Endodermal cell (in vitro differentiated cells): ENCODE measurements around the gene MRTFA. TPM values are rescaled to one million over a fixed set of nuclear protein-coding genes. Genes with fewer than 3 reads are reported as not detected.

ENCODE experiments used
- DNase-seq: peaks from one replicate; pipeline ENCODE4 v3.0.0-alpha.2; 2017
- H3K27ac ChIP-seq: 2 replicates; pipeline ENCODE4 v1.5.1; 2013; ENCODE audit warnings: mild to moderate bottlenecking, low read depth, low read length, moderate library complexity
- H3K27me3 ChIP-seq: 2 replicates; pipeline ENCODE4 v1.6.1; 2013; ENCODE audit warnings: mild to moderate bottlenecking, low read length, moderate library complexity; ENCODE audit not compliant: insufficient read depth, control insufficient read depth, poor library complexity, severe bottlenecking
- H3K36me3 ChIP-seq: 2 replicates; pipeline ENCODE4 v1.7.0; 2013; ENCODE audit warnings: mild to moderate bottlenecking, low read length, moderate library complexity; ENCODE audit not compliant: control insufficient read depth, insufficient read depth
- H3K4me1 ChIP-seq: one replicate; pipeline ENCODE4 v1.7.0; 2013; ENCODE audit warnings: low read length; ENCODE audit not compliant: control insufficient read depth, insufficient read depth
- H3K4me3 ChIP-seq: 2 replicates; pipeline ENCODE4 v1.5.1; 2013; ENCODE audit warnings: mild to moderate bottlenecking, low read length, moderate library complexity
- H3K9ac ChIP-seq: 2 replicates; pipeline ENCODE4 v1.6.1; 2013; ENCODE audit warnings: mild to moderate bottlenecking, low read length, moderate library complexity; ENCODE audit not compliant: poor library complexity, severe bottlenecking; ENCODE audit errors: extremely low read depth
- H3K9me3 ChIP-seq: 2 replicates; pipeline ENCODE4 v1.6.1; 2013; ENCODE audit warnings: mild to moderate bottlenecking, low read length, moderate library complexity; ENCODE audit not compliant: control insufficient read depth
- H3K27ac Mint-ChIP-seq: 2 replicates; pipeline ENCODE4 v1.8.0; 2020; ENCODE audit warnings: mixed read lengths
- H3K27me3 Mint-ChIP-seq: 2 replicates; pipeline ENCODE4 v1.8.0; 2021; ENCODE audit warnings: mild to moderate bottlenecking, mixed read lengths; ENCODE audit not compliant: insufficient read depth
- H3K36me3 Mint-ChIP-seq: 2 replicates; pipeline ENCODE4 v1.8.0; 2020; ENCODE audit warnings: low read depth, mixed read lengths
- H3K4me1 Mint-ChIP-seq: 2 replicates; pipeline ENCODE4 v1.8.0; 2020; ENCODE audit warnings: mixed read lengths
- H3K4me3 Mint-ChIP-seq: 2 replicates; pipeline ENCODE4 v1.8.0; 2020; ENCODE audit warnings: mild to moderate bottlenecking, moderate library complexity, mixed read lengths
- H3K9me3 Mint-ChIP-seq: 2 replicates; pipeline ENCODE4 v1.8.0; 2020; ENCODE audit warnings: mild to moderate bottlenecking, mixed read lengths
- CTCF ChIP-seq: fragments of 200-600 bp; sonication (generic); conservative IDR thresholded peaks from 2 replicates; pipeline ENCODE4 v1.5.0; 2021; ENCODE audit warnings: antibody characterized with exemption, mild to moderate bottlenecking
- WGBS, 2 experiments: methylation state at CpG; one replicate each; pipeline versions ENCODE4 v1.1.5 to v1.1.7; 2013; ENCODE audit warnings: missing lambda C conversion rate in 2 of 2, mixed read lengths in 1 of 2; ENCODE audit not compliant: insufficient coverage in 1 of 2, insufficient read length in 1 of 2; 5-methylcytosine and 5-hydroxymethylcytosine counted together
- total RNA-seq, 2 donors: library from RNA; stranded (reverse); fragmentation: NEBNext Ultra II Directional in 1 of 2; extraction: Animal tissue kit (Norgen Biotek cat#: 25700) in 1 of 2; gene quantifications; 2 replicates in 1 of 2; 3 replicates in 1 of 2; pipeline ENCODE4 v1.2.1, GENCODE V29; 2021

Gene MRTFA
- total RNA-seq, 2 donors from 2014 or later, result 43.3 to 44.7 TPM

GRCh38 chr22:40567626-40568328 is 68.7 kb downstream of the MRTFA start:
- no peak for DNase-seq
- H3K4me1 Mint-ChIP-seq, result no peaks in the 10 kb centered on the region
- no peak for TF ChIP-seq CTCF
- no peak overlapping the region for H3K9ac ChIP-seq
- no peak overlapping the region for H3K27ac Mint-ChIP-seq
- H3K9me3 ChIP-seq, result peaks cover 19% of the 10 kb centered on the region
- peaks cover 9% of the 10 kb centered on the region for H3K36me3 ChIP-seq
- no peaks in the 10 kb centered on the region for H3K27me3 ChIP-seq
- no peak overlapping the region for H3K4me3 Mint-ChIP-seq
- 92% methylated on average over 1 of the region's 1 CpG; no CpG with 5 or more reads in 1 of the 2 experiments for WGBS, 2 experiments
- no peak overlapping the region for H3K27ac ChIP-seq
- H3K4me3 ChIP-seq, result no peak overlapping the region
- H3K27me3 Mint-ChIP-seq, result no peaks in the 10 kb centered on the region
- H3K9me3 Mint-ChIP-seq, result peaks cover 30% of the 10 kb centered on the region
- no peaks in the 10 kb centered on the region for H3K4me1 ChIP-seq
- peaks cover 26% of the 10 kb centered on the region for H3K36me3 Mint-ChIP-seq

GRCh38 chr22:40567106-40567505 is 69.4 kb downstream of the MRTFA start:
- no peak overlapping the region for H3K27ac Mint-ChIP-seq

GRCh38 chr22:40560994-40561515 is 75.5 kb downstream of the MRTFA start:
- 93 to 100% methylated on average over 1 to 2 of the region's 2 CpGs for WGBS, 2 experiments

More at GRCh38 chr22:40567106-40567505, 69.4 kb downstream of the MRTFA start:
- WGBS, 2 experiments, result 95% methylated on average over 3 of the region's 3 CpGs; no CpG with 5 or more reads in 1 of the 2 experiments
- DNase-seq, result no peak
- Histone ChIP-seq H3K4me1 (no peaks in the 10 kb centered on the region), H3K27me3 (no peaks in the 10 kb centered on the region), H3K36me3 (peaks cover 9% of the 10 kb centered on the region), H3K9ac (no peak overlapping the region), H3K9me3 (peaks cover 14% of the 10 kb centered on the region), H3K27ac (no peak overlapping the region), H3K4me3 (no peak overlapping the region)
- Mint-ChIP-seq H3K27me3 (no peaks in the 10 kb centered on the region), H3K4me3 (no peak overlapping the region), H3K36me3 (peaks cover 22% of the 10 kb centered on the region), H3K9me3 (peaks cover 23% of the 10 kb centered on the region), H3K4me1 (no peaks in the 10 kb centered on the region)
- TF ChIP-seq CTCF, result no peak

More at GRCh38 chr22:40560994-40561515, 75.5 kb downstream of the MRTFA start:
- no peak for DNase-seq
- H3K36me3 ChIP-seq, result peaks cover 8% of the 10 kb centered on the region
- peaks cover under 1% of the 10 kb centered on the region for H3K9me3 Mint-ChIP-seq
- no peaks in the 10 kb centered on the region for H3K4me1 ChIP-seq
- peaks cover 1% of the 10 kb centered on the region for H3K4me1 Mint-ChIP-seq
- no peaks in the 10 kb centered on the region for H3K9me3 ChIP-seq
- no peak overlapping the region for H3K9ac ChIP-seq
- no peak overlapping the region for H3K27ac ChIP-seq
- no peak overlapping the region for H3K4me3 Mint-ChIP-seq
- no peaks in the 10 kb centered on the region for H3K27me3 ChIP-seq
- H3K27me3 Mint-ChIP-seq, result no peaks in the 10 kb centered on the region
- no peak overlapping the region for H3K4me3 ChIP-seq
- TF ChIP-seq CTCF, result no peak
- no peak overlapping the region for H3K27ac Mint-ChIP-seq
- peaks cover 7% of the 10 kb centered on the region for H3K36me3 Mint-ChIP-seq
